NCI-H2029 (cell line): ENCODE measurements around the gene KCNA4.
"Not testable (repeated sequence)": the region's sequence is repeated elsewhere in the genome, so short reads cannot be mapped to it uniquely, and the experiment has no call there.

Source experiments
- DNase-seq: peaks from one replicate; lab custom pipeline; 2025; lab: John Stamatoyannopoulos, UW

Gene KCNA4

GRCh38 chr11:29996016-29996415 lies 20.8 kb downstream of the KCNA4 start:
- DNase-seq = no peak

- no peak for DNase-seq
These were observed 27.5 kb downstream of the KCNA4 start for GRCh38 chr11:29989174-29989970.

DNA sequence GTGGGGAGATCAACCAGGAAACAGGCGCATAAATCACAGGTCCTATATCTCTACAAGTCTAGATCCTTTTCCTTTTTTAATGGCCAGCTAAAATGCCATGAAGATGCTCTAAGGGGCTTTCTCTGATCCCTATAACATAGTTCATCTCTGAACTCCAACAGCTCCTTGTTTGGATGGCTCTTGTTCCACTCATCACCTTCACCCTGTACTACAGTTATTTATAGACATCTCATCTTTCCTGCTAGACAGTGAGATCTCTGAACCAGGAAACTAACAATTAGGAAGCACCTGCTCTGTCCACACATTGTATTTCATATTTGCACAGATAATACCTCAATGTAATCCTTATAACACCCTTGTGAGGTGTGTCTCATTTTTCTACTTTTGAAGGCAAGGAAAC lies 31.6 kb downstream of the KCNA4 start:
- DNase-seq = no peak

DNA sequence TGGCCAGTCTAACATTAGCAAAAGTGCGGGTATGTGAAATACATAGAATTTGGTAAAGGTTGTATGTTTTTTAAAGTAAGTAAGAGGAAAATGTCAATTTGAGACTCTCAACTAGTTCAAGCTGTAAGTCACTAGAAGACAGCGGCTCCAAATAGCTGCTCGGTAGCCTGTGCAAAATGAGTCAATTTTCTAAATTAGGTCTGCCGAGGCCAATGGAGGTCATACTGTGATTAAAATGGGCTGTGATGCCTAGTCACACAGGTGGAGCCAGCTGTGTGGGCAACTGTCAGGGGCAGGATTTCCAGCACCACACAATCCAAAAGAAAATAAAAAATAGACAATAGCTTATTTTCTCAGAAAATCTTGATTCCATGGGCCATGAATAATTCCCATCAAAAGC lies 32.3 kb downstream of the KCNA4 start:
- no peak for DNase-seq

DNA sequence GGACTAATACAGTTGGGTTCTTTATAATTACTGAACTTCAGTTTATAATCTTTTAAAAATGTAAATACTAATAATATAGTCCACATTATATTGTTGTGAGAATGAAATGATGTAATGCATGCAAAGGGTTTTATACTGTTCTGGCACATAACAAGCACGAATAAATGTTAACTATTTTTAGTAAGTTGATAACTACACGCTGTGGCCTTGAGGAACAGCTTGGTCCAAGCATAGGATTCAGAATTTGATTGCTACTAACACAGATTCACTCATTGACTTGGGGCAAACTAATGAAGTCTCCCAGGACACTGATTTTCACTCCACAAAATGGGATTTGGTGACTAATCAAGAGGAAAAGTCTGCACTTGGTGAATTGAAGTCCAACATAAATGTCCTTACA lies 38.3 kb downstream of the KCNA4 start:
- DNase-seq = no peak

DNA sequence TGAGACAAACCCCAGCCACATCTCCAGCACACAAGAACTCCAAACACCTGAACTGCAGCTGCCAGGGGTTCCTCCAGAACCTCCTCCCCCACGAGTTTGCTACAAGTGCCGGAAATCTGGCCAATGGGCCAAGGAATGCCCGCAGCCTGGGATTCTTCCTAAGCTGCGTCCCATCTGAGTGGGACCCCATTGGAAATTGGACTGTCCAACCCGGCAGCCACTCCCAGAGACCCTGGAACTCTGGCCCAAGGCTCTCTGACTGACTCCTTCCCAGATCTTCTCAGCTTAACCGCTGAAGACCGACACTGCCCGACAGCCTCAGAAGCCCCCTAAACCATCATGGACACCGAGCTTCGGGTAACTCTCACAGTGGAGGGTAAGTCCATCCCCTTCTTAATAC lies 41.2 kb downstream of the KCNA4 start:
- DNase-seq = not testable (repeated sequence)

- DNase-seq = no peak
These were observed 53.0 kb downstream of the KCNA4 start for GRCh38 chr11:29963796-29964195.

- DNase-seq = no peak
These were observed 53.8 kb downstream of the KCNA4 start for GRCh38 chr11:29963036-29963435.

DNA sequence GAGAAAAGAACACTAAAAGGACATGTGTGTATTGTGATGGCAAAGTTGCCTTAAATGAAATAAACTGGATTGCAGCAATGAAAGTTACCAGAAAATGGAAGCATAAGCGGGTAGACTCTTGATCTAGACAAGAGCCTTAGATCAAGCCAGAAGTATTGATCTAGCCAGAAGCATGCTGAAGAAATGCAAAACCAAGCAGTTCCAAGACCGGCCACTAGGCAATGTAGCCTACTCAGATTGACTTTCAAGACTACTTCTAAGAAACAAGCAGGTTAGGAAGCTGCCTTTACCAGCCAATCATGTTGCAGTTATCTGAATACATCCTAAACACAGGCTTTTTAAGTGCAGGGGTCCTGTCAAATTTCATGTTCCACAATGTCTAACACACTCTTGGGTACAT lies 54.6 kb downstream of the KCNA4 start:
- no peak for DNase-seq
